GM12872 (cell line): Measurements from ENCODE around the gene UTRN.

ENCODE experiments used
- CTCF ChIP-seq: IDR thresholded peaks from 3 replicates; pipeline ENCODE4 v1.5.1; 2011; ENCODE audit warnings: low read depth, mild to moderate bottlenecking, low read length, moderate library complexity; ENCODE audit not compliant: insufficient read depth

Gene UTRN

DNA sequence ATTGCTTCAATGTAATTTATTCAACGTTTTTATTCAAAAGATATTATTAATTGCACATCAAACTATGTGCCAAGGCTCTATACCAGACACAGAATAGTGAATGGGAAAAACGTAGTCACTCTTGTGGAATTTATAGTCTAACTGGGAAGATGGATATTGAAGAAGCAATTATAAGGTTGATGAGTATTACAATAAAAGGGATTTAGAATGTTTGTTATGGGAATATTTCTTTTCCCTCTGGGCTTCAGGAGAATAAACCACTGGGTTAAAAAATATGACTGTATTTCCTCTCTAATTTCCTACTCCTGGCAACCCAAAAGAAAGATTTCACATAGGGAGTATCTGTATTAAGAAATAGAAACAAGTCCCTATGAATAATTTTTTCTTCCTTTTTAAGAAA lies 25.1 kb upstream of the UTRN start:
- no peak for TF ChIP-seq CTCF

GRCh38 chr6:144262470-144263369 lies 22.4 kb upstream of the UTRN start:
- TF ChIP-seq CTCF = no peak

- TF ChIP-seq CTCF = no peak
Measured at GRCh38 chr6:144263786-144264185, 21.3 kb upstream of the UTRN start.

- TF ChIP-seq CTCF = no peak
Measured at GRCh38 chr6:144264270-144265060, 20.7 kb upstream of the UTRN start.

DNA sequence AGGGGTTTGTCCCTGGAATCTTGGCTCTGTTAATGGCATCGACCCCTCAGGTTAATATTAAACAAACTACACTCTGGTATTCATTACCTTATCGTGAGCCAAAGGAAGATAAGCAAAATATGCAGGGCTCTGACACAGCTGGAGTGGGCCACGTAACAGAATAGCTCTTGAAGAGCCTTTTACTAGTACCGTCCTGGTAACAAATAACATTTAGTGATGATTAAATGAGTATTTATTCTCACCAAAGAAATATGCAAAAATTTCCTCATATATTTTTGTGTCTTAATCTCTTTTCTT lies 20.1 kb upstream of the UTRN start:
- no peak for TF ChIP-seq CTCF

- no peak for TF ChIP-seq CTCF
Measured at GRCh38 chr6:144265390-144265789, 19.7 kb upstream of the UTRN start.

DNA sequence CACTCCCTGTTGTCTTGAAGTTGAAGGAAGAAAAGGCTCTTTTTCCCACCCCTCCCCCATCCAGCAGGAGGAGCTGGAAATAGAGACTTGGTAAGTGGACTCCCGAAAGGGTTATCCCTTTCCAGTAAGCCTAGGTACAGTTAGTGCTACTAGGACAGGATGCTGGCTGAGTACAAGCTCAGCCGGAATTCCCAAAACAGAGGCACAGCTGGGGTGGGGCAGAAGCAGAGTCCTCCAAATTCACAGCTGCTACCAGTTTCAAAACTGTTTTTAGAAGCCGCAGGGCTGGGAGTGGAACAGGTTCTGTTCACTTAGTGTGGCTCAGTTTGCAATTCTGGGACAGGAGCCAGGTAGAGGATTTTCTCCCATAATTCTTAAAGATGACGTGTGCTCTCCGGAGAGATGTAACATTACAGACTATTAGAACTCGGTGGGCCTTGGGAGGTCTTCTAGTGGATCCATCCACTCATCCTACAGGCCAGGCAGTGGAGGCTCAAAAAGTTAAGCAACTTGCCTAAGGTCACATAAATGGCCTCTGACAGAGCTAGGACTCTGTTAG lies 19.0 kb upstream of the UTRN start:
- no peak for TF ChIP-seq CTCF
